NCI-H446 treated with DMSO at 0.1 percent for 48 hours (cell line): ENCODE results near the gene ASTN1.

ENCODE experiments used
- DNase-seq: peaks from one replicate; lab custom pipeline; 2025; lab: John Stamatoyannopoulos, UW

Gene ASTN1

DNA sequence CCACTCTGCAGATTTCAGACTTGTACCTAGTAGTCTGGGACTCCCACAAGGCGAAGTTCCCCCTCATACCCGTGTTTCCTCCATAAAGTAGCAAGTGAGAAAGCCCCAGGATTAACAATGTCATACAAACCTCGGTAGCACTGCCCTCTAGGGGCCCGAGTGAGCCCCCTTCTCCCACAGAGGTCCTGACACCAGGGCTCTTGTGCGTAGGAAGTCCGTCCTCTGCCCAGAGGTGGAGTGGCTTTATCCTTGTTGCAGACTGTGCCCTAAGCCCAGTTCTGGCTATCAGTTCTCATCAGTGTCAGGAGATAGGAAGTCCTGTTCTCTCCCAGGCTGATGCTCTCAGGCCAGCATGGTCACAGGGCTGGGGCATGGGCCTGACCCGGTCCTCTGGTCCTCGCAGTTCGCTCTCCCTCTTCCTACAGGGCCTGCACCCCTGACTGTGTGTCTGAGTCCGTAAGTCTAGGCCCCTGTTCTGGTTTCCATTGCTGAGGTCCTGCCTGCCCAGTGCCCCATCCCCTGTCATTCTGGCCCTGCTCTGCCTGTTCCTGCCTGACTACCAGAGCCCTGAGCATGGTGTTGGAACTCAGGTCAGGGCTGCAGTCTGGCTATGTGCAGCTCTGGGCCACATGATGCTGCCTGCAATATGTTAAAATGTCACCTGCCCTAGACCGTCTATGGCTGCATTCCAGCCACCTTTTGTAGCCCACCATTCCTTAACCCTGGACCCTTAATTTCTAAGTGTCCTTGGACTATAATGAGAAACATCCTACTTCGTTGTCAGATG lies 285.6 kb downstream of the ASTN1 start:
- DNase-seq = no peak

DNA sequence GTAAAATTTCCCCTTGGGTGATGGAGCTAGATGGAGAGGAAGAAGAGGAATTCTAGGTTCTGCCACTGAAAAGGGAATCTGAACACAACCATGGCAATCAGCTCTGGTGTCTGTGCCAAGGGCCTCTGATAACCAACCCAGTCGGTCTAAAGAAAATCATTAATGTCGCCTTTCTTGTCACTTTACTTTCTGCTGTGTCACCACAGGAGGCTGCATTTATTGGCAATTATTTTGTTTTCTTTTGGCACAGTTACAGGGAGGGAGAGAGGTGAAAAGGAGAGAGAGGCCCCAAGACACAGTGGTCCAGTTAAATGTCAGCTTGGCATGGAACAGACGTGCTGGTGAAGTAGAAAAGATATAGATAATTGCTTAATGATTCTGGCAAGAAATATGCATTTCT lies 287.0 kb downstream of the ASTN1 start:
- no peak for DNase-seq

DNA sequence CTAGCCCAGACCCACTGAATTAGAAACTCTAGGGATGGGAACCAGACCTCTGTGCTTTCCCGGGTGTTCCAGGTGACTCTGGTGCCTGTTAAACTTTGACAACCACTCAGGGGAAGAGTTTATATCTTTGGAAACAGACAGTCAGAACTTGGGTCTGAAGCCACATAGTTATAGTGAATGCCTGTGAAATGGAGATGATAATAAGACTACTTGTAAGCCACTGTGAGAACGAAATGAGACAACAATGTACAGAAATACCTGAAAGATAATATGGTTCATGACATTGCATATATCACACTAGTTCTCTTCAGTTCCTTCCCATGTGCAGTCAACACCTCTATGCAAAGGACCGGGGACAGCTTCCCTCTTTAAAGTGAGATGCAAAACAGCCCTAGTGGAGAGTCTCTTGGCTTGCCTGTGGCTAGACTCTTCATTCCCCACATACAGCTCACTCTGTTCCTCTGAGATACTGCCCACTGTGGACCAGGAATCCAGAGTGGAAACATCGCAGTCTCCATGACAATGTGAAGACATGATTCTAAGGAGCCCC lies 287.5 kb downstream of the ASTN1 start:
- DNase-seq = no peak

DNA sequence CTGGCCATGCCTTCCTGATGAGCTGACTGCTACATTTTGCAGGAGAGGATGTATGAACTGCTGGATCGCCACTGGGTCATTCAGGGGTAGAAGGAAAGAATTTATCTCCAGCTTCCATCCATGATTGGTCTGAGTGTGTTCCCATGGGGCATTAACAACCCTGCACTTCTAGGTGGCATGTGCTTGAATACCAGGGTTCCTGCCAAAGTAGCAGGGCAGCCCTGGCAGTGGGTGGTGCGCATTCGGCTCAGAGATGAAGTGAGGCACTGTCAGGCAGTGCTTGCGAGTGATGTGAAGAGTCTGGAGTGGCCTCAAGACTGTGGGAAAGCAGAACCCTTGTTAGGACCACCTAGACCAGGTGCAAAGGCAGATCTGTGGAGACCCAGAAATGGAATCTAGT lies 294.9 kb downstream of the ASTN1 start:
- DNase-seq = no peak

DNA sequence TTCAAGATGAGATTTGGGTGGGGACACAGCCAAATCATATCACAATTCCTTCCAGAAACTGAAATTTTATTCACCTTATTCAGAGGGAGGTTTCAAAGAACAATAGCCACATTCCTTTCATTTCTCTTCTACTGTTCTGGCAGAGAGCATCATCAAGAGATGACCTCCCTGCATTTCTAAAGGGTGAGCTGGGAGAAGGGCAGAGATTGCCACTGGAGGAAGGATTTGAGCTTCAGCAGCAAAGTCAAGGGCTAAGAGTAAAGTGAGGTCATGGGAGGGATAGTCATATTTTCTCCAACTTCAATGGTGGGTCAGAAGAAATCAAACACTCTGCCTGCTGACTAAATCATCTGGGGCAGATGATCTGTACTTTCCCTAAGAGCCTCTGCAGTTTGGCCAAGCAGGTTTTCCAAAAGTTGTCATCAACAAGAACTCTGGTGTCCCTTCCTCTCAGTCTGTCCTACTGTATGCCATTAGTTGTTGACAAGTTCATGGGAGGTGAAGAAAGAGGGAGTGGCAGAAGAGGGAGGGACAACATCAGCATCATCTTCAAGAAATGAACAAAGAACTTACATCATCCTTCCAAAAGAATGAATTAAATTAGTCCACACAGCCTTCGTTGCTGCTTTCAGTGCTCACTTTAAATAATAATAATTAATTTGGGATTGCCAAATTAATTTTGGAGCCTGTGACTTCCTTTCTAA lies 298.3 kb downstream of the ASTN1 start:
- DNase-seq = no peak

DNA sequence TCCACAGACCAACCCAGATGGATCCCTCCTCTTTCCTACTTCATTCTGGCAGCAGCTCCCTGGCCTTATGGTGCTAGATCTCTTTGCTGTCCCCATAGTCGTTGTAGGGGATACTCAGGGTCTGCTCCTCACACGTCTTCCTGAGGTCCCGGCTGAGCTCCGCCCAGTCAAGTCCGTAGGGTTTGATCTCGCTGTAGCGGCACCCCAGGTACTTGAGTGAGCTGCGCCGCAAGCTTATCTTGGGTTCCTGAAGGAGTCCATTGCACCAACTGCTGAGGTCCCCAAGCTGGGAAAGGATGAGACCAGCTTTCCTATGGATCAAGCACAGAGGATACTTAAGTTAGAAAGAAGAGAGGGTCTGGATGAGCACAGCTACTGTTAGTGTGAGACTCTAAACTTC lies 300.3 kb downstream of the ASTN1 start:
- no peak for DNase-seq

DNA sequence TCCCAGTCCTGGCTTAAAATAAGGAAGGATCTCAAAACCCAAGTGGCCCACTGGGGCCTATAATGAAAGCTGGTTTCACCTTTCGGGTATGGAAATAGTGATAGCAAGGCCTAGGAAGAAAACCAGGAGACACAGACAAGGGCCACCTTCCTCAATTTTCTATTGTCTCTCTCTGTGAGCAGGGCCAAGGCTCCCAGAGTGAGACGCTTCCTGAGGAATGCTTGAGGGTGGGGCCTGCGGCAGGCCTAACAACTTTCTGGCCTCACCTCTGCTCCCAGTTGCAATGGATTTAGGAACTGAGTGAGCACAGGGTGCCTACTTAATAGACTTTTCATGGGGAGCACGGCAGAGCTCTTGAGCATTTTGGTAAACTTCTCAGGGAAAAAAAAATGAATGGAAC lies 300.9 kb downstream of the ASTN1 start:
- no peak for DNase-seq

DNA sequence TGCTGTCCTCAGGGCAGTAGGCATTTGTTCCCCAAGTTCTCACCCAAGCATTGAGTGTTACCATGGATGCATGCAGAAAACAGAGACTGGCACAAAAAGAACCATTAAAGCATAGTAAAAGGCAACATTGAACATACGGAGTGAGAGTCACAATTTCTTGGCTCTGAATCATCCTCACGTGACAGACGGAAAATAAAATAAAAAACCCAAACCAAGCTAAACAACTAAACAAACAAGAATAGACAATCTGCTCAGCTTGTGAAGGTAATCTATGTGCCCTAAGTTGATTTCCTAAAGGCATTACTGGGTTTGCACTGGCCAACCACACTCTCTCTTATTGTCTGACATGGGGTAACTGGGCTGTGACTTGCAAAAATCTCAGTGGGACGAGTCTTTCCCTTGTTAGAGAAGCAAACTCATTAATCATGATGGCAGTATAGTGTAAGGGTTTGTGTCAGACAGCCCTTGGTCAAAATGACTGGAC lies 306.0 kb downstream of the ASTN1 start:
- DNase-seq = no peak

DNA sequence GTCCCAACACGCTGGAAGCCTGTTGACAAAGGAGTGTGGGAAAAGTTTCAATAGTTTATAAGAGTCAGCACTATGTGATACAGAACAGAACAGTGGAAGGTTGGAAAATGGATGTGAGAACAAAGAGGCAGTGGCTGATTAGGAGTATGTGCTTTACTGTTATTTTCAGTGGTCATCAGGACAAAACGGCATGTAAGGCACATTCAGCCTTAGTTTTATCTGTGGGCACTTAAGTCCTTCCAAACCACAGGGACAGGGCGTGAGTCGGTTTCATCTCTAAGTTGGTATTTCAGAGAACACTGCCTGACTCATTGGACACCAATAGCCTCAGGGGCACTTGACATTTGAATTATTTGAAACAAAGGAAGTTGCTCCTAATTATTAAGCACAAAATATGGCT lies 306.9 kb downstream of the ASTN1 start:
- no peak for DNase-seq

DNA sequence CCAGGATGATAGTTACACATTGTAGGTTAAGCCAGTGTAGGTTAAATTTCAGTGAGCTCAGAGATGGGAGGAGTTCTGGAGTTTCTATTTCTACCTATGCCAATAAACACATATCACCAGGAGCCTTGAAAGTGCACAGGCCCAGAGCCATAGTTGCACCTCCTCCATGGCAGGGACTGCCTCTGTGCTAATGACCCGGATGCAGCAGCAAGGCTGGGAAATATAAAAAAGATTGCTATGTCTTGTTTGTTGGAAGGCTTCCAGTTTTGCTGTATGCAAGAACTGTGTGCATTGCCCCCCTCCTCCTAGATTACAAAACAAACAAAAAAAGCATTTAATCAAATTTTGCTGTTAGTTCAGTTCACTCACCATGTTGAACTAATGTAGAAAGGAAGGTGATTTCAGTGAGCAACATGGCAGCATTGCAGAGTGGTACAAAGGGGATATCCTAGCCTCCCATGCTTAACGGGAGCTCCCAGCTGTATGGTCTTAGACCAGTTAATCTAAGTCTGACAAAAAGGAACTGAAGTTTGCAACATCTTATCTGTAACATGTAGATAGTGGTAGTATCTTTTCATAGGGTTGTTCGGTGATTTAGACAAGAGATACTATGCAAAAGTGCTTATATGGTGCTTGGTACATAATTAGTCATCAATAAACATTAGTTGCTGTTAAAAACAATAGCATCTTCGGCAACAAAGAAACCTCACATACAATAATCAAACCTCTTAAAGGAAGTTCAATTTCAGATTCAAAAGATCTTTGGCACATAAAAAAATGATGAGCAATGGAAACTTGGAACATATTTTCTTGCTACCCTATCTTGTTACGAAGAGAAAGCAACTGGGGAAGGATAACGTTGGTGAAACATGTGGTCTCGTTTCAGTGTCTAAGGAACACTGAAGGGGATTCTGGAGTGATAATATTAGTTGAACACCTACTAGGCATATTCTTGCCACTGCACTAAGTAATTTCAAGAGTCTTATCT lies 309.5 kb downstream of the ASTN1 start:
- no peak for DNase-seq

DNA sequence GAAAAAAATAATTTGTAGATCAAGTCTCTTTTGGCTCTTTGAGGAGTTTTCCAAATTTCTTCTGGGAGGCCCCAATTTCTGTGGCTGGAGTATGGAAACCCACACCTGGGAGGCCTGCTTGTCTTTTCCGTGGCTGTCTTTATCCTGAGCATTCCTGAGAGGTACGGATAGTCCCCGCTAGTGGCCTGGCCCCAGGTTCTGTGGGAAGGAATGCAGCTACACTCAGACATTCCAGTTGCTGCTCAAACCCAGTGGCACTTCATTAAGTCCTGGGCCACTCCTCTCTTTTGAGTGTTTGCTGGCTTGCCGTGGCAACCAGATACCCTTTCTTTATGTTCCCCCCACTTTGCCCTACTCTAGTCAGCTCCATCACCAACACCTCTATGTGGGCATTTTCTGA lies 310.4 kb downstream of the ASTN1 start:
- no peak for DNase-seq

DNA sequence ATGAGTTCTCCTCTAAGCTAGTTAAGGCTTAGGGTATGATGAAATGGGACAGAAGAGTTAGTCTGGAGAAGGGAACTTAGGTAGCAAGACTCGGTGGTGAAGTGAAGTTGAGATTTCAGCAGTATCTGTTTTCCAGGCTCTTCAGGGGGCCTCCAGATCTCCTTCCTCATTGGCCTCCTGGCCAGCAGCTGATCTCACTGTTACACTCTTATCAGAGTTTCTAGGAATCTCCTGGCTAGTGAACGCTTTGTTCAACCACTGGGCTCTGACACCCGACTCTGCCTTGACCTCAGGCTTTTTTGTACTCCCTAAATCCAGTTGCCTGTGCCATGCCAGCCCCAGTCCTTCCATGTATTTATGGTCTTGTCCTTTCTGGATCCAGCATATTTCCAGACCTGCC lies 311.0 kb downstream of the ASTN1 start:
- no peak for DNase-seq

DNA sequence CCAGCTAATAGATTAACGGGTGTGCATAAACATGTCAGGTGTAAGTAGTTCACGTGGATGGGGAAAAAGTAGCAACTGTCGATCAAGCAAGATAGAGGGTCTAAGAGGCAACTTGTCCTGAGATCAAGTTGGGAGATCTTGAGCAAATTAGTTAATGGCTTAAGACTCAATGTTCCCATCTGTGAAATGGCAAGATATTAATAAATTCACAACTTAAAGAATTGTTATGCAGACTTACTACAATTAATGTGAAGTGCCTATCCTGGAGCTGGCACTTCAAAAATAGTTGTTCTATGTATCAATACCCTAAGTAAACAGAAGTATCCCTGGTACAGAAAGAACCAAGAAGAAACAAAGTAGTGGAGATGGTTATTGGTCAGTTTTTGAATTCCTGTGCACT lies 312.4 kb downstream of the ASTN1 start:
- no peak for DNase-seq

DNA sequence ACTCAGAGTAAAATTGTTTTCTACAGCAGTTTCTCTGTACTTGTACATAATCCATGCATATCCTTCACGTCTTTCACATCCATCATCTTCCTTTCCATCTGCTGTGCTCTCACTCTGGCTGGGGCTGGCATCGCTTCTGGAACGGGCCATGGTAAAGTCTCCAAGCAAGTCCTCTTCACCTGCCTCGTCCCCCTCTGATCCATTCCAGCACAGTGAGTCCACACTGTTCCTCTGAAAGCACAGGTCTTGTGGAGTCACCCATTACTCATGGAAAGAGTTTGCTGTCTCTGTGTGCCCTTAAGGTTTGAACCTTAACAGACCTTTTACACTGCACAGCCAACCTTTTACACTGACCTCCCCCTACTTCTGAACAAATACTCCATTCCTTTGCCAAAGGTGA lies 313.6 kb downstream of the ASTN1 start:
- no peak for DNase-seq

DNA sequence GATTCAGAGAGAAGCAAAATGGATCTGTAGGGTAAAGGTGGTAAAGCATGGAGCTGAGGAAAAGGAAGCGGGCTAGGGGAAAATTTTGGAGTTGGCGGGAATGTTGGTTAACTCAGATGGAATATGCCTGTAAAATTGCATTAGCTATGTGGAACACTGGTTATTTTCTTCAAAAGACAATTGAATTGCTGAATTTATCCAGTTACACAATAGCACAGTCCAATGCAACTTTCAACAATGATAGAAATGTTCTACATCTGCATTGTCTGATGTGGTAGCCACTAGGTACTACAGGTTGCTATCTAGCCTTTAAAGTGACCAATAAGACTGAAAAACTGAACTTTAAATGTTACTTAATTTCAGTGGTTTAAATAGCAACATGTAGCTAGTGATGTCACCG lies 315.2 kb downstream of the ASTN1 start:
- DNase-seq = no peak

DNA sequence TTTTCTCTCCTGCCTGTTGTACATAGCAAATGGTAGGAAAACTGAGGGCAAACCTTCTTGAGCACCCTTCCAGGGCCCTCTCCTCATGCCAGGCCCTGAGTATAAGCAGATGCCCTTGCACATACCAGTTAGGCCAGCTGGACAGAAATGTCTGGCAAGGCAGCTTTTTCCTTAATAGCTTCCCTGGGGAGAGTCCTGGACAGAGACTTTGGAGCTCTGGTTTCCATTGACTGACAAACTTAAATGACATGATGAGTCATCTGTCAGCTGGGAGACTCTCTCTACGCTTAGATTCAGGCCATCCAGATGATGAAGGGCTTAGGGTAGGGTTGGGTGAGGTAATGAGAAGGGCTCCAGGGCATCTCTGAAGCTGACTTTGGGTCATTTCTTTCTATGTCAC lies 317.5 kb downstream of the ASTN1 start:
- peak; percentile 65 for DNase-seq

DNA sequence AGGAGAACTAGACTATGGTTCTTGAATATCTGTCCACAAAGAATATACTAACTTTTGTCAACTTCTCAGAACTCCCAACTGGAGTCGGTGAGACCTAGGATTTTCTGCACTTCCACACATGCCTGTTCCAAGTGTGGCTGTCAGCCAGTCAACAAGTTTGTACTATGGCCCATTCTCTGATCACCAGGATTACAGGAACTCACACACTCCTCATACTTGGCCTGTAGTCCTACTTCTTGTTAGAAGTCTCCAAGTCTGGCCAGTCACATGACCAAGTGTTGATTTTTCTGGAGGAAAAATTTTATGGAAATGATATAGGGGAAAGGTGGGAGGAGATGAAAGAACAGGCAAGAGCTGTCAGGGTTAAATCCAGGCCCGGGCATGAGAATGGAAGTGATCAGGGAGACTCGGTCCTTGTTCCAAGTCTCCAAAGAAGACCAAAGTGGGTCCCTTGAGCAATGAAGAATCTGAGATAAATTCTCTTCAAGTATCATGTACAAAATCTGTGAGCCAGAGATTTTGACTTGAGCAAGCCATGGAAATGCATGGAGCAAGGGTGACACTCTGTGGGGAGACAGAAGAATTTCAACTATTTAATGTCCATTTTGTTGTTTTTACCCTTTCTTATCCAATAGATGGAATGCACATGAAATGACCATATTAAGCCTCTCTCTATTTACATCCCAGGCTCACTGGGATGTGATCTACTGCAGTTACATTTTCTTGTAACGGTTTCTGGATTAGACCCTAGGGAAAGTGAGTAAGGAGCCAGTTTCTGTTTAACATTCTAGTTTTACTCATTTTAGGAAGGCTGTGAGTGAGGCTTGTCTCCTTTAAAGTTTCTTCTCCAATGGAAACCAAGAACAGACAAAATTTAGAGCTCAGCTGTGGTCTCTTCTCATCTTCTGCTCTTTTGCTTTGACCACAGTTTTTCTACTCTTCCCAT lies 320.9 kb downstream of the ASTN1 start:
- DNase-seq = peak; percentile 55

DNA sequence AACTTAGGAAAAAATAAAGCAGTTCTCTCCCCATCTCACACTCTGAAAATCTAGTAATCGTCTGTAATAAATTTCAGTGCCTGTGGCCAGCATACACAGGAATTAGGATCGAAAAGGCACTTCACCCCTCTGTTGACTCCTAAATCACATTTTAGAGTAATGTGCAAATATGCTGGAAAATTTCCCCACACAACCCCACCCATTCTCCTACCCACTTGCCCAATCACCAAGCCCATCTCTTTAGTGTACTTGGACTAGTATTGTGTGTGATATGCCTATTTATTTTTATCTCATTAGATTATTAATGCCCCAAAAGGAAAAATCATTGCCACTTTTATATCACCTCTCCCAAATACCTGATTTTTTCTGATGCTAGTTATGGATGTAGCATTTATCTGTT lies 323.3 kb downstream of the ASTN1 start:
- DNase-seq = no peak

DNA sequence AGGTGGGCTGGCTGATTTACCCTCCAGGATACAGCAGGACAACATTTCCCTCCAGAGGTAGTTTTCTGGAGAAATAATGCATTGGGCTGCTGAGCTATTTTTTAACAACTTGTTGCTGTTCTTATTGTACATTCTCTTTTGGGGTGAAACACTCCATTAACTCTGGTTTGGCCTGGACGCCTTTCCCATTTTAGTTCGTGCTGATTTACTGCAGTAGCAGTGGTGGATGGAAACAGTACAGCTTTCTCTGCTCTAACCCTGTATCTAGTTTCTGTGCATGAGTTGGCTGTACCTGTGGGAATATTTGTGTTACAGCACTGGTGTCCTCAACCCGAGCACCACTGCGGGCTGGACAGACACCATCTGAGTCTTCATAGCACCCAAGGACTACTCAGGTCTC lies 325.3 kb downstream of the ASTN1 start:
- no peak for DNase-seq

DNA sequence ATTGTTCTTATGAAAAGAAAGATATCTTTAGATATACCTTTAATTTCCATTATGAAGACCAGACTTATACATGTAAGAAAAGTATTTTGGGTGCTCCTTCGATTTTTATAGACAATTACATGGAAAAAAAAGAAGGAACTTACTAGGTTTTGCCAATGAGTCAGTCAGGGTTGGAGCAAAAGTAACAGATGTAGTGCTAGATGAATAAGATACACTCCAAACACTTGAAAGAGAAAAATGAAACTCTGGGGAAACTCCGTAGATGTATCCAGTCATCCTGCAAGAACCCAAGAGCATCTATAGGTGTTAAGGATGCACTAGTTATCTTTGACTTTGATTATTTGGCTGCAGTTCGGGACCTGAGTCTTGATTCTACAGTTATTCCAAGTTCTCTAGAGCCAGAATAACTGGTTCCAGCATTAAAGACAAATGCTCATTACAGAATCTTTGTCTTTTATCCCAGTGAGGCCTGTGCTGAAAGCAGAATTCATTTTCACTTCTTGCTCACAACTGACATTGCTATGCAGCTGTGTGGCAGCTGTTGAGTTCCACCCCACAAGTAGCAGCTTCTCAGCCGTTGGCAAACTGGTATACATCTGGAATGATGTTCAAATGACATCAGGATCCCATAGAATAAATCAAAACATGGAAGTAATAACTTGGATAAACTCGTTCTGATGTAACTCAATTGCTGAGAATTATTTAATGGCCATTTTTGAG lies 326.1 kb downstream of the ASTN1 start:
- no peak for DNase-seq
